HepG2 (cell line): ENCODE measurements around the gene TMEM143. TPM values are rescaled to one million over a fixed set of nuclear protein-coding genes. Genes with fewer than 3 reads are reported as not detected.

Source experiments
- AKNA ChIP-seq: sonication (generic); formaldehyde crosslinking; IDR thresholded peaks from 2 replicates; pipeline ENCODE4 v1.4.0; 2020; ENCODE audit warnings: missing genetic modification reagents, borderline replicate concordance
- CENPT ChIP-seq: sonication (generic); formaldehyde crosslinking; IDR thresholded peaks from 2 replicates; pipeline ENCODE4 v1.8.0; 2022; ENCODE audit warnings: low read depth, mild to moderate bottlenecking, moderate library complexity, missing genetic modification reagents
- DR1 ChIP-seq: sonication (generic); formaldehyde crosslinking; IDR thresholded peaks from 2 replicates; pipeline ENCODE4 v1.8.0; 2021; ENCODE audit warnings: mild to moderate bottlenecking, missing genetic modification reagents, inconsistent platforms
- GFI1 ChIP-seq: sonication (generic); formaldehyde crosslinking; IDR thresholded peaks from 2 replicates; pipeline ENCODE4 v1.5.0; 2020; ENCODE audit warnings: missing genetic modification reagents, mild to moderate bottlenecking, borderline replicate concordance
- GMEB1 ChIP-seq: sonication (generic); formaldehyde crosslinking; IDR thresholded peaks from 2 replicates; pipeline ENCODE4 v1.5.1; 2020; ENCODE audit warnings: missing genetic modification reagents, mild to moderate bottlenecking, borderline replicate concordance
- KAT7 ChIP-seq: IDR thresholded peaks from 2 replicates; pipeline ENCODE4 v1.6.1; 2018; ENCODE audit warnings: borderline replicate concordance, missing compliant biosample characterization
- KDM5A ChIP-seq: fragments of 200-600 bp; sonication (generic); IDR thresholded peaks from 2 replicates; pipeline ENCODE4 v1.7.0; 2018; ENCODE audit warnings: antibody characterized with exemption, mild to moderate bottlenecking, low read length, borderline replicate concordance
- MAFG ChIP-seq: sonication (generic); formaldehyde crosslinking; IDR thresholded peaks from 2 replicates; pipeline ENCODE4 v1.5.1; 2020; ENCODE audit warnings: mild to moderate bottlenecking, missing genetic modification reagents
- MAFK ChIP-seq, 2 experiments: IDR thresholded peaks in 1 of 2; conservative IDR thresholded peaks in 1 of 2; 2 replicates each; pipeline ENCODE4 v1.6.1; 2011; ENCODE audit warnings: improper control_type of control experiment in 2 of 2, low read length in 2 of 2
- MED13 ChIP-seq: sonication (generic); formaldehyde crosslinking; IDR thresholded peaks from 2 replicates; pipeline ENCODE4 v1.5.0; 2020; ENCODE audit warnings: missing genetic modification reagents
- NR0B2 ChIP-seq: sonication (generic); formaldehyde crosslinking; IDR thresholded peaks from 2 replicates; pipeline ENCODE4 v1.4.0; 2020; ENCODE audit warnings: mild to moderate bottlenecking, missing genetic modification reagents
- NR2F1 ChIP-seq, 2 experiments: fragments of 450-650 bp in 1 of 2; formaldehyde crosslinking in 1 of 2; IDR thresholded peaks; 2 replicates each; pipeline versions ENCODE4 v1.5.0 to v1.6.1; 2016 to 2020; ENCODE audit warnings: mild to moderate bottlenecking in 1 of 2, missing compliant biosample characterization in 1 of 2, missing genetic modification reagents in 1 of 2, moderate library complexity in 1 of 2
- PATZ1 ChIP-seq: sonication (generic); formaldehyde crosslinking; IDR thresholded peaks from 2 replicates; pipeline ENCODE4 v1.4.0; 2020; ENCODE audit warnings: missing genetic modification reagents
- PLRG1 ChIP-seq: fragments of 450-650 bp; conservative IDR thresholded peaks from 2 replicates; pipeline ENCODE4 v1.6.1; 2016
- ZKSCAN1 ChIP-seq: fragments of 150-350 bp; IDR thresholded peaks from 2 replicates; pipeline ENCODE4 v1.6.1; 2014; ENCODE audit warnings: low read length
- ZNF136 ChIP-seq: sonication (generic); formaldehyde crosslinking; IDR thresholded peaks from 2 replicates; pipeline ENCODE4 v1.8.1; 2022; ENCODE audit warnings: low read depth, mild to moderate bottlenecking, moderate library complexity, missing genetic modification reagents
- ZNF639 ChIP-seq: conservative IDR thresholded peaks from 2 replicates; pipeline ENCODE4 v1.6.1; 2018; ENCODE audit warnings: missing genetic modification reagents
- ZNF841 ChIP-seq: sonication (generic); formaldehyde crosslinking; IDR thresholded peaks from 2 replicates; pipeline ENCODE4 v1.8.1; 2023; ENCODE audit warnings: missing genetic modification reagents, borderline replicate concordance
- polyA plus RNA-seq, 8 experiments: library from polyadenylated mRNA; depleted of rRNA in 3 of 8; stranded (reverse) in 7 of 8; unstranded in 1 of 8; fragments of >200 nt; fragmentation: Illumina TruSeq in 4 of 8; extraction: Trizol in 4 of 8; gene quantifications; 2 replicates each; pipeline versions ENCODE4 v1.2.1 to v1.2.3, GENCODE V29; 2011 to 2016; ENCODE audit warnings: low read depth in 4 of 8, missing spikeins in 1 of 8, mixed read lengths in 1 of 8; ENCODE audit not compliant: insufficient read depth in 1 of 8
- total RNA-seq, 5 experiments: library from RNA; depleted of rRNA; stranded (reverse); fragments of >200 nt; fragmentation: Illumina TruSeq; extraction: Trizol; gene quantifications; 2 replicates each; pipeline ENCODE4 v1.2.3, GENCODE V29; 2016; ENCODE audit warnings: low read depth in 1 of 5

The TMEM143 gene
- total and polyA plus RNA-seq, 2 of the 13 experiments (the other 11 are each of a cell fraction or from before 2014, with no cell fraction given), result 7.7 to 11.3 TPM

GRCh38 chr19:48398375-48399235, 34.9 kb upstream of the TMEM143 start (continued):
- TF ChIP-seq AKNA (CRISPR knock-in tag), result no peak
- TF ChIP-seq CENPT, result no peak
- no peak for TF ChIP-seq ZKSCAN1
- TF ChIP-seq MAFG (CRISPR knock-in tag), result no peak
- TF ChIP-seq GFI1 (CRISPR knock-in tag), result no peak
- TF ChIP-seq NR0B2 (CRISPR knock-in tag), result no peak
- peak; percentile 32; the same call in 1 of the 2 replicates for TF ChIP-seq KDM5A
- TF ChIP-seq GMEB1 (CRISPR knock-in tag), result peak; percentile 43; the same call in 1 of the 2 replicates
- TF ChIP-seq ZNF136 (CRISPR knock-in tag), result no peak
- TF ChIP-seq PLRG1, result no peak
- TF ChIP-seq NR2F1 (CRISPR knock-in tag; IDR thresholded peaks at IDR 0.05), result no peak
- TF ChIP-seq ZNF639 (CRISPR knock-in tag), result no peak
- no peak for TF ChIP-seq MED13 (CRISPR knock-in tag)
- no peak for TF ChIP-seq MAFK (conservative IDR thresholded peaks at IDR 0.05 in 1 of 2, IDR thresholded peaks at IDR 0.05 in 1 of 2; ENCODE audit: low read length in 2 of 2)
- no peak for TF ChIP-seq ZNF841 (CRISPR knock-in tag)
- no peak for TF ChIP-seq PATZ1
- TF ChIP-seq KAT7 (CRISPR knock-in tag), result no peak
- no peak for TF ChIP-seq DR1 (CRISPR knock-in tag)
